Measurements from ENCODE around the gene SEMA3A. TPM values are rescaled to one million over a fixed set of nuclear protein-coding genes. Genes with fewer than 3 reads are reported as not detected.

SEMA3A gene
- total and polyA plus RNA-seq, 8 donors, result 6.1 to 32.5 (median 23.8) TPM

- Histone ChIP-seq H3K4me1 (no peaks in the 10 kb centered on the region), H3K4me3 (no peak overlapping the region), H3K9me3 (no peaks in the 10 kb centered on the region), H3K36me3 (no peaks in the 10 kb centered on the region), H3K27me3 (no peaks in the 10 kb centered on the region), H3K27ac (no peak overlapping the region)
- ATAC-seq (no peak), DNase-seq (no peak)
- intact Hi-C loops (cut with DNase I), result no loop called here
- TF ChIP-seq CTCF (IDR thresholded peaks at IDR 0.05), result no peak
These were observed 84.2 kb downstream of the SEMA3A start for GRCh38 chr7:84110400-84110799.

GRCh38 chr7:84108787-84109186 lies 85.8 kb downstream of the SEMA3A start:
- intact Hi-C loops (cut with DNase I), result no loop called here
- no peak for ATAC-seq

GRCh38 chr7:84108119-84108518 lies 86.5 kb downstream of the SEMA3A start:
- no peaks in the 10 kb centered on the region for H3K4me1 ChIP-seq
- TF ChIP-seq CTCF (IDR thresholded peaks at IDR 0.05), result no peak
- H3K27me3 ChIP-seq, result no peaks in the 10 kb centered on the region
- DNase-seq, result no peak
- H3K4me3 ChIP-seq, result no peak overlapping the region
- no peaks in the 10 kb centered on the region for H3K9me3 ChIP-seq
- no peaks in the 10 kb centered on the region for H3K36me3 ChIP-seq
- H3K27ac ChIP-seq, result no peak overlapping the region
- intact Hi-C loops (cut with DNase I), result no loop called here
- ATAC-seq, result no peak

More at GRCh38 chr7:84108787-84109186, 85.8 kb downstream of the SEMA3A start:
- H3K27ac ChIP-seq, result no peak overlapping the region
- TF ChIP-seq CTCF (IDR thresholded peaks at IDR 0.05), result no peak
- DNase-seq, result no peak
- H3K4me3 ChIP-seq, result no peak overlapping the region
- no peaks in the 10 kb centered on the region for H3K36me3 ChIP-seq
- H3K4me1 ChIP-seq, result no peaks in the 10 kb centered on the region
- no peaks in the 10 kb centered on the region for H3K9me3 ChIP-seq
- no peaks in the 10 kb centered on the region for H3K27me3 ChIP-seq

GRCh38 chr7:84107259-84107658 lies 87.3 kb downstream of the SEMA3A start:
- intact Hi-C loops (cut with DNase I), result no loop called here
- ATAC-seq (no peak), DNase-seq (no peak)
- Histone ChIP-seq H3K9me3 (no peaks in the 10 kb centered on the region), H3K4me3 (no peak overlapping the region), H3K27me3 (no peaks in the 10 kb centered on the region), H3K4me1 (no peaks in the 10 kb centered on the region), H3K27ac (no peak overlapping the region), H3K36me3 (no peaks in the 10 kb centered on the region)
- no peak for TF ChIP-seq CTCF (IDR thresholded peaks at IDR 0.05)

GRCh38 chr7:84106291-84106690 lies 88.3 kb downstream of the SEMA3A start:
- no peaks in the 10 kb centered on the region for H3K36me3 ChIP-seq
- H3K27ac ChIP-seq, result no peak overlapping the region
- no peak for TF ChIP-seq CTCF (IDR thresholded peaks at IDR 0.05)
- intact Hi-C loops (cut with DNase I), result no loop called here
- ATAC-seq (no peak), DNase-seq (no peak)
- no peaks in the 10 kb centered on the region for H3K4me1 ChIP-seq
- no peak overlapping the region for H3K4me3 ChIP-seq
- H3K27me3 ChIP-seq, result no peaks in the 10 kb centered on the region
- no peaks in the 10 kb centered on the region for H3K9me3 ChIP-seq
